ENCODE data around the gene CD22. TPM values are rescaled to one million over a fixed set of nuclear protein-coding genes. Genes with fewer than 3 reads are reported as not detected.

Gene CD22
- total and polyA plus RNA-seq, 10 of the 15 experiments (the other 5 are each of a cell fraction or from before 2014, with no cell fraction given): 23.0 to 344 (median 181) TPM

- Histone ChIP-seq H3K9me3 (replicated peaks; ENCODE audit: control insufficient read depth, insufficient read depth, low read length) (no peaks in the 10 kb centered on the region), H3K9ac (ENCODE audit: control insufficient read depth, insufficient read depth, low read length) (no peak overlapping the region), H3K79me2 (ENCODE audit: control insufficient read depth, insufficient read depth, low read length) (no peaks in the 10 kb centered on the region), H3K36me3 (ENCODE audit: control insufficient read depth in 2 of 2, insufficient read depth in 2 of 2, low read length in 1 of 2) (no peaks in the 10 kb centered on the region), H3K4me2 (ENCODE audit: control insufficient read depth, insufficient read depth) (no peak overlapping the region), H3K4me3 (no peak overlapping the region), H4K20me1 (ENCODE audit: control insufficient read depth, insufficient read depth) (no peaks in the 10 kb centered on the region), H3K4me1 (ENCODE audit: control insufficient read depth, insufficient read depth, low read length) (peaks cover 26% of the 10 kb centered on the region), H2AFZ (ENCODE audit: control insufficient read depth, low read depth, low read length) (no peak overlapping the region), H3K27me3 (replicated peaks in 1 of 2; ENCODE audit: control insufficient read depth in 2 of 2, insufficient read depth in 2 of 2, low read length in 1 of 2) (no peaks in the 10 kb centered on the region; a peak in 1 of 4 replicates), H3K27ac (ENCODE audit: control insufficient read depth, insufficient read depth) (no peak overlapping the region)
- SMC1A ChIA-PET (ENCODE audit: uncharacterized antibody, unreplicated experiment): no interaction called here
- in situ Hi-C loops (cut with MboI) (no loop called here), intact Hi-C loops (cut with micrococcal nuclease; ENCODE audit: unreplicated experiment) (no loop called here)
- no peak for DNase-seq (ENCODE audit: low read depth, low spot score)
- ATAC-seq: no peak
- 70% methylated on average over 13 of the region's 17 CpGs for WGBS (ENCODE audit: insufficient coverage, insufficient replicate concordance, low lambda C conversion rate, missing lambda C conversion rate)
- POLR2A ChIA-PET: no interaction called here
- FAIRE-seq: no peak
- CTCF ChIA-PET: no interaction called here
- RAD21 ChIA-PET (ENCODE audit: unreplicated experiment): no interaction called here
- BruUV-seq (replicated peaks): no TSS peak
- TF ChIP-seq MYC (IDR thresholded peaks at IDR 0.05; ENCODE audit: insufficient read depth, insufficient read length, insufficient replicate concordance, low read length, severe bottlenecking) (no peak), SIX5 (IDR thresholded peaks at IDR 0.05; ENCODE audit: low read depth, low read length, severe bottlenecking) (no peak), HSF1 (IDR thresholded peaks at IDR 0.05; ENCODE audit: low read depth, low read length) (no peak), NKRF (conservative IDR thresholded peaks at IDR 0.05) (no peak), CEBPZ (IDR thresholded peaks at IDR 0.05; ENCODE audit: low read depth, low read length) (no peak), CHD2 (IDR thresholded peaks at IDR 0.05; ENCODE audit: borderline replicate concordance, low read depth, low read length) (no peak), ATF3 (IDR thresholded peaks at IDR 0.05; ENCODE audit: borderline replicate concordance, extremely low read depth, low read depth, low read length) (no peak), ZNF592 (IDR thresholded peaks at IDR 0.05) (no peak), MLLT1 (IDR thresholded peaks at IDR 0.05) (no peak), FOS (IDR thresholded peaks at IDR 0.05; ENCODE audit: borderline replicate concordance, extremely low read depth, insufficient read length) (no peak)
These were observed 35.2 kb upstream of the CD22 start for GRCh38 chr19:35293808-35294207.
